ENCODE data around the gene DDTL. TPM values are rescaled to one million over a fixed set of nuclear protein-coding genes. Genes with fewer than 3 reads are reported as not detected.
"Not testable (repeated sequence)": the region's sequence is repeated elsewhere in the genome, so short reads cannot be mapped to it uniquely, and the experiment has no call there.

Gene DDTL
- 3.1 TPM for total RNA-seq

GRCh38 chr22:23966568-23966967 is at the start of gene DDTL:
DDTL (plus strand) TSS chr22:23966888; CDS start chr22:23966915, 27 bp downstream.
- DNase-seq = not testable (repeated sequence)

GRCh38 chr22:23920267-23920611 is 46.4 kb upstream of the DDTL start:
- not testable (repeated sequence) for DNase-seq

- not testable (repeated sequence) for DNase-seq
Measured at GRCh38 chr22:23921586-23922201, 45.0 kb upstream of the DDTL start.

GRCh38 chr22:23922921-23923320 is 43.8 kb upstream of the DDTL start:
- no peak for DNase-seq

GRCh38 chr22:23925020-23925606 is 41.6 kb upstream of the DDTL start:
- DNase-seq = no peak

GRCh38 chr22:23926561-23926960 is 40.1 kb upstream of the DDTL start:
- DNase-seq = no peak

- no peak for DNase-seq
Measured at GRCh38 chr22:23938328-23939016, 28.2 kb upstream of the DDTL start.

- DNase-seq = no peak
Measured at GRCh38 chr22:23939017-23939357, 27.7 kb upstream of the DDTL start.

GRCh38 chr22:23940166-23940565 is 26.5 kb upstream of the DDTL start:
- DNase-seq = not testable (repeated sequence)

- DNase-seq = not testable (repeated sequence)
Measured at GRCh38 chr22:23947391-23947790, 19.3 kb upstream of the DDTL start.

GRCh38 chr22:23949764-23950163 is 16.9 kb upstream of the DDTL start:
- DNase-seq = not testable (repeated sequence)

- not testable (repeated sequence) for DNase-seq
Measured at GRCh38 chr22:23951383-23951782, 15.3 kb upstream of the DDTL start.

- not testable (repeated sequence) for DNase-seq
Measured at GRCh38 chr22:23952794-23953405, 13.8 kb upstream of the DDTL start.

- not testable (repeated sequence) for DNase-seq
Measured at GRCh38 chr22:23953485-23953884, 13.2 kb upstream of the DDTL start.

- DNase-seq = not testable (repeated sequence)
Measured at GRCh38 chr22:23954193-23954990, 12.3 kb upstream of the DDTL start.

- DNase-seq = not testable (repeated sequence)
Measured at GRCh38 chr22:23954991-23955305, 11.7 kb upstream of the DDTL start.

- not testable (repeated sequence) for DNase-seq
Measured at GRCh38 chr22:23955886-23956285, 10.8 kb upstream of the DDTL start.

- peak; percentile 49 for DNase-seq
Measured at GRCh38 chr22:23956301-23956900, 10.3 kb upstream of the DDTL start.

- not testable (repeated sequence) for DNase-seq
Measured at GRCh38 chr22:23961084-23961771, 5.5 kb upstream of the DDTL start, which contains the start of gene GSTT2B. GSTT2B (minus strand) TSS chr22:23961195; CDS start chr22:23961131, 64 bp downstream.

- DNase-seq = not testable (repeated sequence)
Measured at GRCh38 chr22:23966094-23966493, 594 bp upstream of the DDTL start.

- DNase-seq = no peak
Measured at GRCh38 chr22:23969071-23969470, 2.4 kb downstream of the DDTL start.
